Sciatic nerve (tissue), 2 donors: ENCODE data around the gene RTCB. TPM values are rescaled to one million over a fixed set of nuclear protein-coding genes. Genes with fewer than 3 reads are reported as not detected.

ENCODE experiments used
- ATAC-seq: fragments of 200-7000 bp; cut with Tn5 transposase; one replicate; pipeline ENCODE4 v1.9.1; 2020; ENCODE audit warnings: mild to moderate bottlenecking, moderate library complexity
- DNase-seq: peaks from one replicate; pipeline ENCODE4 v3.0.0-alpha.2; 2020; ENCODE audit warnings: low spot score
- intact Hi-C: fragments of 100-400 bp; cut with DNase I; formaldehyde crosslinking; loops from one replicate; pipeline ENCODE4 v1.14.2; 2022
- total RNA-seq: library from RNA; stranded (reverse); fragmentation: NEBNext Ultra II Directional; extraction: Animal tissue kit (Norgen Biotek cat#: 25700); gene quantifications from one replicate; pipeline ENCODE4 v1.2.1, GENCODE V29; 2021
- donor health status: DM: no; HTN: no; CAD: no.
- donor health status: DM: no; HTN: no; CAD: no.

The RTCB gene
- total RNA-seq, result 47.3 TPM

GRCh38 chr22:32411829-32412592, at the start of gene RTCB:
Gene RTCB (minus strand): TSS chr22:32412247. CDS start chr22:32412156, 91 bp downstream.
- peak; percentile 96 for DNase-seq
- ATAC-seq, result peak; percentile 96
- intact Hi-C loops, result no loop called here

GRCh38 chr22:32457031-32457430, 45.0 kb upstream of the RTCB start:
- ATAC-seq (no peak), DNase-seq (no peak)
- intact Hi-C loops, result no loop called here

DNA sequence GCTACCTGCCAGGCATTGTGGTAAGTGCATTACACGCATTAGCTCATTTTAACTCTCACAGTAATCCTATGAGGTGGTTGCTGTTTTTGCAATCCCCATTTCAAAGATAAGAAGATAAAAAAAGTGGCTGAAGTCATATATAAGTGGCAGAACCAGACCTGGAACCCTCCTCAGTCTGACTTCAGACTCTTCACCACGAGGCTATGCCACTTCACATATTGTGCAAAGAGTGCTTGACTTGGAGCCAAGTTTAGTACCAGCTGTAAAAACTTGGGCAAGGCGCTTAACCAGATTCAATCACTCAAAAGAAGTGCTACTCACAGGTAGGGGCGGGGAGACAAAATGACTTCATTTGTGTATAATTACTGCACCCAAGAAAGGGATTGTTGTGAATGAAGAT, 36.9 kb upstream of the RTCB start:
- intact Hi-C loops, result no loop called here
- DNase-seq (no peak), ATAC-seq (no peak)

DNA sequence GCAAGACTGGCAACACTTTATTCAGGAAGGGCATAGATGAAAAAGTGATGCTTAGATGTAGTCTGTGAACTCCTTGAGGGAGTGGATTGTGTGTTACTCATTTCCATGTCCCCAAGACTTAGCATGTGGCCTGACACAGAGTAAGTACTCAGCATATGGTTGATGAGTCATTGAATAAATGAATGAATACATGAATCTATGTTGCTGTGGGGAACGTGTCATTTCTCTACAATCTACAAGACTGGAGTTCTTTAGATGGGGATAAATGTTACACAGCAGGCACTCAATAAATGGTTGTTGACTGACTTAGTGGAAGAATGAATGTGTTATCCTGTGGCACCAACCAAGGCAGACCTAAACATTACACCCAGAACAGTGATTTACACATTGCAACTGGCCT, 34.3 kb upstream of the RTCB start:
- no peak for ATAC-seq
- no peak for DNase-seq
- intact Hi-C loops, result no loop called here

DNA sequence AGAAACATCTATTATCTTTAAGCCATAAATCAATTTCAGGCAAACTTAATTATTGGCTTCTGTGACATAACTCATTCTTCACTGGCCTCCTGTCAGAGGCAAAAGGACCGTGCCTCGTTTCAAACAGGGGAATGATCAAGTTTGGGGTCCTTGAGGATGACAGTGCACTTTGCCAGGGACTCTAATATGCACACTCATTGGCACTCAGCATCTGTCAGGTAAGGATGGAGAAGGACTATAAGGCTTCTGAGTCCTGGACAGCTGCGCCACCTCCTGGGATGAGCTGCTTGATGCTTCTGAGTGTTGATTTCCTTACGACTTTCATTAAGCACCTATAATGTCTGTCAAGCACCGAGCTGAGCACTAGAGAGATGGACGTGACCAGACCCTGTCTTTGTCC, 32.0 kb upstream of the RTCB start:
- DNase-seq (no peak), ATAC-seq (no peak)
- intact Hi-C loops, result no loop called here

- intact Hi-C loops, result no loop called here
- no peak for DNase-seq
- no peak for ATAC-seq
Observed at GRCh38 chr22:32430352-32430751, 18.3 kb upstream of the RTCB start.

DNA sequence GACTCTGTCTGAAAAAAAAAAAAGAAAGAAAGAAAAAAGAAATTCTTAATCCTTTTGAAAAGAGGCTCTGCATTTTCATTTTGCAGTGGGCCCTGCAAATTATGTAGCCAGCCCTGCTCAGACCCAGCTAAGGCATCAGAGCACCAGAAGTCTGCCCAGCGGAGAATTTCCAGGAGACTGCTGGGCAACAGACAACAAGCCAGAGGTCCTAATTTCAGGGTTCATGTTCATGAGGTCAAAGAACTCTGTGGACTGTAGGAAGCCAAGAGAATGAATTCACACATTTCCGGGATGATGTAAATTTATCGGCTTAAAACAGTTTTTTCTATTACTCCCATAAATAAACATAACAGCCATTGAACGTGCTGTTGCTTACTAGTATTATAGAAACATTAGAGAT, 14.8 kb upstream of the RTCB start:
- no peak for DNase-seq
- no peak for ATAC-seq
- intact Hi-C loops, result no loop called here

- no peak for DNase-seq
- intact Hi-C loops, result no loop called here
- ATAC-seq, result no peak
Observed at GRCh38 chr22:32423664-32424063, 11.6 kb upstream of the RTCB start.

DNA sequence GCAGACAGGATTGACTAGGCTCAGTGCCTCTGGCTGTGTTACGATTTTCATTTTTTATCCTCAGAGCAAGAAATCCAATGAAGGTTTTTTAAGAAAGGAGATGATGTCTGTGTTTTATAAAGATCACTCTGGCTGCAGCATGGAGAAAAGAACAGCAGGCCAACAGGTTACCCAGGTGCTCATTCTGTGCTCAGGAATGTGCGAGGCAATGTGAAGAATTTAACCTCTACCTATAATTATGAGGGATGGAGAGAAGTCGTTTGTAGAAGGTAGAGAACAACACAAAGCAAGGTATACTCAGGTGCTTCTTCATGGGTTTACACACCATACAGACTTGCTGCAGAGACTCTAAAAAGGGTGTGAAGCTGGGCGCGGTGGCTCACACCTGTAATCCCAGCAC, 10.0 kb upstream of the RTCB start:
- ATAC-seq, result no peak
- no peak for DNase-seq
- intact Hi-C loops, result no loop called here

- ATAC-seq, result no peak
- intact Hi-C loops, result no loop called here
Observed at GRCh38 chr22:32421484-32421883, 9.4 kb upstream of the RTCB start.

DNA sequence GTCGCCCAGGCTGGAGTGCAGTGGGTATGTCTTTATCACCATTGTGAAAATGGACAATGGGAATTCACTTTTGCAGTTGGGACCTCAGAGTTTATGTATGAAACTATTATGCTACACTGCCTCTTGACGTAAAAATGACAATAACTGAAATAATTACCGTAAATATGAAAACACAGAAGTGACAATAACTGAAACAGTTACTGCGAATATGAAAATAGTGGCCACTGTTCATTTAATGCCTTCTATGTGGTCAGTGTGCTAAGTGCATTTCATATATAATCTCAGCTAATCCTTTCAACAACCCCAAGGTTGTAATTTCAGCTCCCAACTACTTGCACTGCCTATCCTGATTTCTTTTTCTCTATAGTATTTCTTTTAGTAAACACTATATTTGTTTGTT, 5.9 kb upstream of the RTCB start:
- ATAC-seq, result no peak
- intact Hi-C loops, result no loop called here
- DNase-seq, result no peak

More at GRCh38 chr22:32421484-32421883, 9.4 kb upstream of the RTCB start:
- DNase-seq, result no peak

- no peak for DNase-seq
- ATAC-seq, result no peak
- intact Hi-C loops, result no loop called here
Observed at GRCh38 chr22:32416556-32417085, 4.6 kb upstream of the RTCB start.

DNA sequence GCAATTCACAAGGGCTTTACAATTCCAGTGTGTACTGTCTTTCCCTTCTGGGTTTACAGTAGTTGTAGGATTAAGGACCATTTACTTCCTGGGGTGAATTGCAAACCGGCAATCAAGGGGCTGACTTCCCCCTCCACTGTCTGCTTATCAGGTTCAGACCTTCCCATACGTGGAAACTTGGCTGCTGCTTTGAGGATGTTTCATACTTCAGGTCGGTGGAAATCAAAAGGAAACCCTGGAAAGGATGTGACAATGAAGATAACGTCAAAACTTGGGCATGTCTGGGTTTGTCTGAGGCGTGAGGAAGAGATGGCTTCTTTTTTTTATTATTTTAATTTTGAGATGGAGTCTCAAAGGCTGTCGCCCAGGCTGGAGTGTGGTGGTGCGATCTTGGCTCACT, 2.1 kb upstream of the RTCB start:
- DNase-seq (no peak), ATAC-seq (no peak)
- intact Hi-C loops, result no loop called here

DNA sequence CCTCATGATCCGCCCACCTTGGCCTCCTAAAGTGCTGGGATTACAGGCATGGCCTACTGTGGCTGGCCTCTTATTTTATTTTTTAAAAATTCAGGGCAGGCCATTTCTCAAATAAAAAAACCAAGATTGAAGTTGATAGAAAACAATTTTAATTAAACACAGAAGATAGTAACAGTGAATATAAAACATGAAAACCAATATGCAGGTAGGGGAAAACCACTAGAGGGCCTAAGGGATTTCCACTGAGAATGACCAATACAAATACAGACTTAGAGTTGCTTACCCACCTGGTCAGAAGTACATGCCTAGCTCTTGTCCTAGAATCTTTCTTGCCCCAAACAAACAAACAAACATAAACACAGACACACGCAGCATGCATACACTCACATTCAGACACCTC, 1.7 kb upstream of the RTCB start:
- intact Hi-C loops, result no loop called here
- ATAC-seq, result no peak

DNA sequence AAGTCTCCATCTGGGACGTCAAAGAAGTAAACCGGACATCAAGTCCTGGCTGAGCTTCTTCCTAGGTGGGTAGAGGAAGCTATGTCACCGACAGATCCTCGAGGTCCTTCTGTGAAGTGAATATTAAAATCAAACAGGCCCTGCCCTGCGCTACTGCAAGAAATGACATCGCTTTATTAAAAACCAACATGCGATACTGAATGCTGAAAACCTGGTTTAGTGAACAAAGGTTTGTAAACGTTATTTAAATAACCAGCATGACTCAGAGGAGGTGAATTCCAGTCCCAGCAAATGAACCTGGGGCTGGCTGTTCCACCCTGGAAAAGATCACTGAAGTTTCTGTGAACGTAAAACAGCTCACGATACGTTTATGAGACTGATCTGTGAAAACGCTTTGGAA, 645 bp downstream of the RTCB start:
- intact Hi-C loops, result no loop called here
- ATAC-seq (no peak), DNase-seq (no peak)

More for the DNA sequence above, 1.7 kb upstream of the RTCB start:
- no peak for DNase-seq

DNA sequence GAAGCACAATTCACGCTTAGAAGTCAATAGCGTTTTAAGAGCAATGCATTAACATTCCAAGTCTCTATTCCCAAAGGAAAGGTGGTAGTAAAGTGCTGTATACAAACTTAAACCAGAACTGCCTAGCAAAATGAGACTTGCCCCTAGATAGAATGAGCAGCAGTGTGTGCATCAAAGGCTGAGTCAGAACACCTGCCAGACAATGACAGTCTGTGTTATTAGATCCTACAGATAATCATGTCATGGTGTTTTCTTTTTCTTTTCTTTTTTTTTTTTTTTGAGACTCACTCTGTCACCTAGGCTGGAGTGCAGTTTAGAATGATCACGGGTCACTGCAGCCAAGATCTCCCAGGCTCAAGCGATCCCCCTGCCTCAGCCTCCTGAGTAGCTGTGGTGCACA, 1.6 kb downstream of the RTCB start:
- DNase-seq (no peak), ATAC-seq (no peak)
- intact Hi-C loops, result no loop called here

- intact Hi-C loops, result no loop called here
- DNase-seq (no peak), ATAC-seq (no peak)
Observed at GRCh38 chr22:32409977-32410376, 2.1 kb downstream of the RTCB start.

DNA sequence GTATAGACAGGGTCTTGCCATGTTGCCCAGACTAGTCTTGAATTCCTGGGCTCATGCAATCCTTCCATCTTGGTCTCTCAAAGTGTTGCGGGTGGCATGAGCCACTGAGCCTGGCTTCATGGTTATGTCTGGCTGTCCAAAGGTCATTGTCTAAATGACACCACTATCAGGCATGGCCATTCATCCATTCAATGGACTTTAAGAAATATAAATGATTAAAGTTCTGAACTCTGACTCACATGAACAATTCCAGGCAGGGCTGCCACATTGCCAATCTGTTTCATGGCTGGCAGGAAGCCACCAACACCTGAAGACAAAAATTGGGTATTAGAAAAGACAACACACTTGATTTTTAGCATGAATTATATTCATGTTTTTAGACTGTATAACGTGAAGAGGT, 4.1 kb downstream of the RTCB start:
- intact Hi-C loops, result no loop called here
- DNase-seq (no peak), ATAC-seq (no peak)

DNA sequence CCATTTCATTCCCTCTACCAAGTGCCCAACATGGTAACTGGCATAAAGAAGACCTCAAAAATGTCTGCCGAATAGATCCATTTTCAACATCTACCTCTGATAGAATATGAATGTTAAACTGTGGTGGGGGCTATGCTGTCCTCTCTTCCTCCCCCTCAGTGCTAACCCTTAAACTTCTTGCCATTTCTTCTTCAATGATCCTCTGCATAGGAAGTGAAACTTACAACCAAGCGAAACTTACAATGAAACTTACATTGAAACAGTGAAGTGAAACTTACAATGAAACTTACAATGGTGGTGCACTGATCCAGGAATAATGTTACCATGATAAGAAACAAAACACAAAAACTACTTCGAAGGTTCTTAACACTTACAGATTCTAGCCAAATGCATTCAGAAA, 4.7 kb downstream of the RTCB start:
- no peak for DNase-seq
- ATAC-seq, result no peak
- intact Hi-C loops, result no loop called here

DNA sequence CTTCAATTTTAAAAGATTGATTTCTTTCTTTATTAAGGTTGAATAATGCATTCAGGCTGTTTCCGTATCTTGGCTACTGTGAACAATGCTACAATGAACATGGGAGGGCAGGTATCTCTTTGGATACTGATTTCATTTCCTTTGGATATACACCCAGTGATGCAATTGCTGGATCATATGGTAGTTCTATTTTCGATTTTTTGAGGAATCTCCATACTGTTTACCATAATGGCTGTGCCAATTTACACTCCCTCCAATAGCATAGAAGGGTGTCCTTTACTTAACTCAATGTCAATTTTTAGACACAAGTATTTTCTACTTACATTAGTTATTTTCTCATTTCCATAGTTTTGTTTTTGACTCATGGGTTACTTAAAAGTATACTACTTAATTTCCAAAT, 8.0 kb downstream of the RTCB start:
- no peak for DNase-seq
- intact Hi-C loops, result no loop called here
- ATAC-seq, result no peak

- ATAC-seq (no peak), DNase-seq (no peak)
- intact Hi-C loops, result no loop called here
Observed at GRCh38 chr22:32401486-32401885, 10.6 kb downstream of the RTCB start.
